IMR-90 (cell line): ENCODE measurements around the gene TMEM208. TPM values are rescaled to one million over a fixed set of nuclear protein-coding genes. Genes with fewer than 3 reads are reported as not detected.

Experiments used
- ATAC-seq: fragments of 200-7000 bp; cut with Tn5 transposase; 2 replicates; pipeline ENCODE4 v1.9.1; 2020; ENCODE audit warnings: low read depth, mild to moderate bottlenecking, moderate library complexity
- BruUV-seq: library from RNA; stranded (reverse); fragments of 400-500 nt; replicated peaks from 2 replicates; lab custom pipeline; 2021; lab: Mats Ljungman, UMichigan
- CTCF ChIA-PET: fragments of 300-600 bp; formaldehyde crosslinking; extraction: SDS; loops from one replicate; lab custom pipeline; 2021; ENCODE audit warnings: antibody characterized with exemption; lab: Yijun Ruan, JAX
- POLR2A ChIA-PET: fragments of 300-600 bp; sonication (Branson Sonifier 250); formaldehyde crosslinking; loops from one replicate; lab custom pipeline; 2022; ENCODE audit warnings: antibody characterized with exemption; ENCODE audit not compliant: unreplicated experiment; lab: Charles Lee
- DNase-seq: peaks from one replicate; pipeline ENCODE4 v3.0.0; 2013
- H2AFZ ChIP-seq: replicated peaks from 2 replicates; pipeline ENCODE3; 2013; ENCODE audit warnings: low read length, mild to moderate bottlenecking; ENCODE audit not compliant: poor library complexity
- H2AK5ac ChIP-seq: 2 replicates; pipeline ENCODE4 v1.6.1; 2013; ENCODE audit warnings: low read depth, low read length, inconsistent platforms
- H2AK9ac ChIP-seq: replicated peaks from 2 replicates; pipeline ENCODE3; 2013; ENCODE audit warnings: mild to moderate bottlenecking, low read depth, low read length, moderate library complexity; ENCODE audit not compliant: poor library complexity
- H2BK120ac ChIP-seq: 2 replicates; pipeline ENCODE4 v1.6.1; 2013; ENCODE audit warnings: low read depth, low read length, inconsistent platforms
- H2BK15ac ChIP-seq: 3 replicates; pipeline ENCODE4 v1.6.1; 2013; ENCODE audit warnings: low read depth, low read length, inconsistent platforms
- H2BK20ac ChIP-seq: 2 replicates; pipeline ENCODE4 v1.6.1; 2013; ENCODE audit warnings: low read depth, mild to moderate bottlenecking, inconsistent platforms, low read length, moderate library complexity
- H2BK5ac ChIP-seq: 2 replicates; pipeline ENCODE4 v1.6.1; 2013; ENCODE audit warnings: mild to moderate bottlenecking, low read depth, low read length, inconsistent platforms; ENCODE audit not compliant: poor library complexity, severe bottlenecking
- H3K14ac ChIP-seq: replicated peaks from 2 replicates; pipeline ENCODE4 v1.6.1; 2013; ENCODE audit warnings: low read depth, low read length, inconsistent platforms
- H3K18ac ChIP-seq: 2 replicates; pipeline ENCODE4 v1.6.1; 2013; ENCODE audit warnings: low read depth, low read length, control low read depth
- H3K23ac ChIP-seq: 2 replicates; pipeline ENCODE4 v1.6.1; 2013; ENCODE audit warnings: low read depth, low read length, inconsistent platforms
- H3K27ac ChIP-seq: 2 replicates; pipeline ENCODE4 v1.5.1; 2013; ENCODE audit warnings: mild to moderate bottlenecking, control low read depth, low read length; ENCODE audit not compliant: insufficient read depth
- H3K27me3 ChIP-seq: 2 replicates; pipeline ENCODE4 v1.6.1; 2013; ENCODE audit warnings: low read length; ENCODE audit not compliant: control insufficient read depth, insufficient read depth
- H3K36me3 ChIP-seq: 2 replicates; pipeline ENCODE4 v1.6.1; 2013; ENCODE audit warnings: low read length, mixed read lengths; ENCODE audit not compliant: control insufficient read depth, insufficient read depth
- H3K4ac ChIP-seq: 2 replicates; pipeline ENCODE4 v1.6.1; 2013; ENCODE audit warnings: low read depth, low read length, inconsistent platforms
- H3K4me1 ChIP-seq: 2 replicates; pipeline ENCODE4 v1.6.1; 2013; ENCODE audit warnings: low read length, mixed read lengths; ENCODE audit not compliant: control insufficient read depth, insufficient read depth
- H3K4me2 ChIP-seq: 2 replicates; pipeline ENCODE4 v1.6.1; 2013; ENCODE audit warnings: low read depth, mild to moderate bottlenecking, control low read depth, low read length, moderate library complexity
- H3K4me3 ChIP-seq: 2 replicates; pipeline ENCODE4 v1.5.1; 2013; ENCODE audit warnings: low read depth, mild to moderate bottlenecking, control low read depth, low read length, moderate library complexity; ENCODE audit not compliant: insufficient read depth
- H3K56ac ChIP-seq: 2 replicates; pipeline ENCODE4 v1.6.1; 2013; ENCODE audit warnings: low read length, inconsistent platforms; ENCODE audit not compliant: insufficient read depth; ENCODE audit errors: extremely low read depth
- H3K79me1 ChIP-seq, 2 experiments: 2 replicates each; pipeline ENCODE4 v1.6.1; 2013; ENCODE audit warnings: low read length in 2 of 2, inconsistent platforms in 1 of 2, low read depth in 1 of 2
- H3K9ac ChIP-seq: 2 replicates; pipeline ENCODE4 v1.6.1; 2013; ENCODE audit warnings: low read depth, low read length, control low read depth
- H3K9me1 ChIP-seq: 2 replicates; pipeline ENCODE4 v1.6.1; 2013; ENCODE audit warnings: low read length, inconsistent platforms; ENCODE audit not compliant: insufficient read depth
- H3K9me3 ChIP-seq: 2 replicates; pipeline ENCODE4 v1.6.1; 2013; ENCODE audit warnings: low read length; ENCODE audit not compliant: control insufficient read depth, insufficient read depth
- H4K20me1 ChIP-seq: 2 replicates; pipeline ENCODE4 v1.6.1; 2013; ENCODE audit warnings: low read length, inconsistent platforms; ENCODE audit not compliant: insufficient read depth
- H4K5ac ChIP-seq: 2 replicates; pipeline ENCODE4 v1.6.1; 2013; ENCODE audit warnings: mild to moderate bottlenecking, low read depth, low read length, control low read depth
- H4K8ac ChIP-seq, 2 experiments: 2 replicates each; pipeline ENCODE4 v1.6.1; 2013; ENCODE audit warnings: low read depth in 2 of 2, low read length in 2 of 2, control low read depth in 1 of 2, inconsistent platforms in 1 of 2
- H4K91ac ChIP-seq: 2 replicates; pipeline ENCODE4 v1.6.1; 2013; ENCODE audit warnings: low read depth, low read length, inconsistent platforms; ENCODE audit not compliant: insufficient read depth
- BHLHE40 ChIP-seq: fragments of 150-350 bp; IDR thresholded peaks from 2 replicates; pipeline ENCODE4 v1.6.1; 2016; ENCODE audit warnings: mild to moderate bottlenecking, low read depth, low read length
- CEBPB ChIP-seq: IDR thresholded peaks from 2 replicates; pipeline ENCODE4 v1.6.1; 2012; ENCODE audit warnings: low read depth, low read length, improper control_type of control experiment
- FOS ChIP-seq: fragments of 150-350 bp; IDR thresholded peaks from 2 replicates; pipeline ENCODE4 v1.6.1; 2016; ENCODE audit warnings: low read depth, low read length
- MAFK ChIP-seq: IDR thresholded peaks from 2 replicates; pipeline ENCODE4 v1.6.1; 2012; ENCODE audit warnings: low read depth, low read length, improper control_type of control experiment
- POLR2A ChIP-seq: IDR thresholded peaks from 2 replicates; pipeline ENCODE4 v1.6.1; 2012; ENCODE audit warnings: mild to moderate bottlenecking, low read depth, low read length
- RAD21 ChIP-seq: IDR thresholded peaks from 2 replicates; pipeline ENCODE4 v1.6.1; 2012; ENCODE audit warnings: low read length, improper control_type of control experiment
- WGBS, 2 experiments: methylation state at CpG; one replicate each; pipeline versions ENCODE4 v1.1.5 to v1.1.7; 2013; ENCODE audit warnings: missing lambda C conversion rate in 2 of 2; ENCODE audit not compliant: insufficient read length in 1 of 2; ENCODE audit errors: extremely low coverage in 2 of 2; 5-methylcytosine and 5-hydroxymethylcytosine counted together
- dilution Hi-C: fragments of 300-500 bp; cut with HindIII; formaldehyde crosslinking; loops from one replicate; pipeline ENCODE4 v1.14.3; 2018; ENCODE audit warnings: low sequenced_read_pairs; ENCODE audit not compliant: unreplicated experiment
- in situ Hi-C: fragments of 300-500 bp; cut with MboI; formaldehyde crosslinking; loops from 3 replicates; pipeline ENCODE4 v1.14.3; 2019; ENCODE audit warnings: low sequenced_read_pairs, inconsistent platforms, mixed read lengths
- intact Hi-C: fragments of 100-400 bp; cut with micrococcal nuclease; formaldehyde crosslinking; loops from 2 replicates; pipeline ENCODE4 v1.10.0; 2022
- polyA plus RNA-seq, 3 experiments: library from polyadenylated mRNA; depleted of rRNA; stranded (reverse); fragments of >200 nt; gene quantifications; 2 replicates each; pipeline ENCODE4 v1.2.3, GENCODE V29; 2012; ENCODE audit warnings: low replicate concordance in 1 of 3
- total RNA-seq: library from RNA; depleted of rRNA; stranded (reverse); fragments of >200 nt; gene quantifications from 2 replicates; pipeline ENCODE4 v1.2.3, GENCODE V29; 2012
- TF ChIP-seq, protein P1 (sequence below): fragments of 150-350 bp; IDR thresholded peaks from 2 replicates; pipeline ENCODE4 v1.6.1; 2016; ENCODE audit warnings: low read depth, mild to moderate bottlenecking, low read length, moderate library complexity, borderline replicate concordance
- TF ChIP-seq, protein P2 (sequence below): conservative IDR thresholded peaks from 2 replicates; pipeline ENCODE4 v1.5.1; 2012; ENCODE audit warnings: mild to moderate bottlenecking, low read depth, low read length, improper control_type of control experiment

The TMEM208 gene
- total and polyA plus RNA-seq, 2 of the 4 experiments (the other 2 are of a cell fraction), result 65.6 to 66.5 TPM

DNA sequence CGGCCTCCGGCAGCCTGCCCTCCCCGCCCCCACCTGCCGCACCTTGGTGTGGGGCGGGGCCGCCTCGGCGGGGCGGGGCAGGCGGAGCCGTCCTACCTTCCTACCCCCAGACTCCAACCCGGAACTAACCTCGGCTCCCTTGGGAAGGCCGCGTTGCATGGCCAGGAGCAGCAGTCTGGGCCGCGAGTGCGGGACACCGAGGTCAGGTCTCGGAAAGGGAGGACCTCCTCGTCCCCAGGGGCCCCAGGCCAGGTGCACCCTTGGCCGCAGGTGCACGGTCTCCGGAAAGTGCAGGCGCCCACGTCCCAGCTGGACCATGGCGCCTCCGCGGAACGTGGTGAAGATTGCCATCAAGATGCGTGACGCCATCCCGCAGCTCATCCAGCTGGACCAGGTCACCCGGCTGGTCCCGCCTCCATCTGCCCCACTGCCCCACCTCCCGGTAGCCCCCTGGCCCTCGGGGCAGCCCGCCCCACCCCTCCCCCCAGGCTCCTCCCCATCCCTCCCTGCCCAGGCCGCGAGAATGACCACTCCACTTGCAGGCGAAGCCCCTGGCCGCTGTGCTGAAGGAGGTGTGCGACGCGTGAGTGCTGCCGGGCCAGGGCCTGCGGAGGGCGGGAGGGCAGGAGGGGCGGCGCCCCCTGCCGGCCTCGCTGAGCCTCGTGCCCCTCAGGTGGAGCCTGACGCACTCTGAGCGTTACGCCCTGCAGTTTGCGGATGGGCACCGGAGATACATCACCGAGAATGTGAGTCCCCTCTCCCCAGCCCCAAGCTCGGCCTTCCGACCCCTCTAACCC, 27.7 kb upstream of the TMEM208 start, which contains the start of gene ELMO3:
Gene ELMO3, plus strand, starts transcription at position 121 of the 797 bp plus-strand sequence. Its CDS starts 196 bp downstream, at position 317.
- TF ChIP-seq CEBPB, result no peak
- TF ChIP-seq, protein P1, sequence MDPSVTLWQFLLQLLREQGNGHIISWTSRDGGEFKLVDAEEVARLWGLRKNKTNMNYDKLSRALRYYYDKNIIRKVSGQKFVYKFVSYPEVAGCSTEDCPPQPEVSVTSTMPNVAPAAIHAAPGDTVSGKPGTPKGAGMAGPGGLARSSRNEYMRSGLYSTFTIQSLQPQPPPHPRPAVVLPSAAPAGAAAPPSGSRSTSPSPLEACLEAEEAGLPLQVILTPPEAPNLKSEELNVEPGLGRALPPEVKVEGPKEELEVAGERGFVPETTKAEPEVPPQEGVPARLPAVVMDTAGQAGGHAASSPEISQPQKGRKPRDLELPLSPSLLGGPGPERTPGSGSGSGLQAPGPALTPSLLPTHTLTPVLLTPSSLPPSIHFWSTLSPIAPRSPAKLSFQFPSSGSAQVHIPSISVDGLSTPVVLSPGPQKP, result no peak
- TF ChIP-seq FOS, result no peak
- TF ChIP-seq, protein P2, sequence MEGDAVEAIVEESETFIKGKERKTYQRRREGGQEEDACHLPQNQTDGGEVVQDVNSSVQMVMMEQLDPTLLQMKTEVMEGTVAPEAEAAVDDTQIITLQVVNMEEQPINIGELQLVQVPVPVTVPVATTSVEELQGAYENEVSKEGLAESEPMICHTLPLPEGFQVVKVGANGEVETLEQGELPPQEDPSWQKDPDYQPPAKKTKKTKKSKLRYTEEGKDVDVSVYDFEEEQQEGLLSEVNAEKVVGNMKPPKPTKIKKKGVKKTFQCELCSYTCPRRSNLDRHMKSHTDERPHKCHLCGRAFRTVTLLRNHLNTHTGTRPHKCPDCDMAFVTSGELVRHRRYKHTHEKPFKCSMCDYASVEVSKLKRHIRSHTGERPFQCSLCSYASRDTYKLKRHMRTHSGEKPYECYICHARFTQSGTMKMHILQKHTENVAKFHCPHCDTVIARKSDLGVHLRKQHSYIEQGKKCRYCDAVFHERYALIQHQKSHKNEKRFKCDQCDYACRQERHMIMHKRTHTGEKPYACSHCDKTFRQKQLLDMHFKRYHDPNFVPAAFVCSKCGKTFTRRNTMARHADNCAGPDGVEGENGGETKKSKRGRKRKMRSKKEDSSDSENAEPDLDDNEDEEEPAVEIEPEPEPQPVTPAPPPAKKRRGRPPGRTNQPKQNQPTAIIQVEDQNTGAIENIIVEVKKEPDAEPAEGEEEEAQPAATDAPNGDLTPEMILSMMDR, result peak; percentile 33
- no peak for TF ChIP-seq RAD21
- TF ChIP-seq POLR2A, result no peak
- TF ChIP-seq BHLHE40, result no peak
- TF ChIP-seq MAFK, result no peak
- Histone ChIP-seq H3K4me3 (no peak within 1 kb of the TSS), H2BK20ac (no peak within 1 kb of the TSS), H3K27me3 (no peaks in the 10 kb centered on the region), H3K27ac (no peak within 1 kb of the TSS), H3K9me3 (no peaks in the 10 kb centered on the region), H2AK9ac (peak within 1 kb of the TSS; percentile 70), H3K9ac (no peak within 1 kb of the TSS), H2BK5ac (no peak within 1 kb of the TSS), H3K18ac (no peak within 1 kb of the TSS), H4K8ac (no peak within 1 kb of the TSS), H4K5ac (no peak within 1 kb of the TSS), H2AK5ac (no peak within 1 kb of the TSS), H3K14ac (no peak within 1 kb of the TSS), H3K36me3 (peaks cover 71% of the 10 kb centered on the region), H3K56ac (no peak within 1 kb of the TSS), H2BK15ac (no peak within 1 kb of the TSS), H4K91ac (no peak within 1 kb of the TSS), H3K4ac (no peak within 1 kb of the TSS), H2AFZ (no peak within 1 kb of the TSS), H2BK120ac (no peak within 1 kb of the TSS), H3K4me1 (no peaks in the 10 kb centered on the region), H4K20me1 (peaks cover 14% of the 10 kb centered on the region), H3K79me1 (peaks cover 8 to 27% of the 10 kb centered on the region in 2 experiments; a peak in 3 of 4 replicates), H3K9me1 (no peaks in the 10 kb centered on the region), H3K23ac (no peak within 1 kb of the TSS), H3K4me2 (no peak within 1 kb of the TSS)
- BruUV-seq, result no TSS peak
- ATAC-seq, result no peak; the same call in 1 of the 2 replicates
- DNase-seq, result no peak
- in situ Hi-C loops, result no loop called here
- dilution Hi-C loops, result no loop called here
- intact Hi-C loops, result no loop called here
- WGBS, 2 experiments, result 64% methylated on average over 28 of the region's 61 CpGs; no CpG with 5 or more reads in 1 of the 2 experiments
- CTCF ChIA-PET, result no interaction called here
- POLR2A ChIA-PET, result no interaction called here
